ENCODE results near the gene TFAP2A.

- TF ChIP-seq POLR2AphosphoS5 (IDR thresholded peaks at IDR 0.05; ENCODE audit: borderline replicate concordance, low read depth, low read length) (no peak), EZH2 (IDR thresholded peaks at IDR 0.05) (no peak), FOXP2 (optimal IDR thresholded peaks at IDR 0.05; ENCODE audit: control extremely low read depth, extremely low read length, insufficient read depth) (no peak)
Measured at GRCh38 chr6:10458287-10458686, 43.4 kb upstream of the TFAP2A start.
